HFF-Myc (cell line): ENCODE measurements around the gene GAS2.

Source experiments
- DNase-seq: peaks from one replicate; pipeline ENCODE4 v3.0.0-alpha.2; 2011; ENCODE audit warnings: low read depth; ENCODE audit errors: extremely low read depth
- H3K4me3 ChIP-seq: replicated peaks from 2 replicates; pipeline ENCODE4 v1.5.1; 2011; ENCODE audit warnings: low read depth, mild to moderate bottlenecking, control low read depth, low read length
- CTCF ChIP-seq: IDR thresholded peaks from 2 replicates; pipeline ENCODE4 v1.5.1; 2012; ENCODE audit warnings: mild to moderate bottlenecking, low read depth, low read length, control low read depth; ENCODE audit errors: missing control alignments

The GAS2 gene

GRCh38 chr11:22763166-22763565, 96.8 kb downstream of the GAS2 start:
- no peak for DNase-seq
- H3K4me3 ChIP-seq = no peak overlapping the region
- TF ChIP-seq CTCF = no peak

- DNase-seq = no peak
- TF ChIP-seq CTCF = no peak
- no peak overlapping the region for H3K4me3 ChIP-seq
Measured at GRCh38 chr11:22764735-22765134, 98.3 kb downstream of the GAS2 start.

- no peak for DNase-seq
- no peak for TF ChIP-seq CTCF
Measured at GRCh38 chr11:22768281-22768680, 101.9 kb downstream of the GAS2 start.

GRCh38 chr11:22769081-22769480, 102.7 kb downstream of the GAS2 start:
- DNase-seq = no peak
- TF ChIP-seq CTCF = no peak
- no peak overlapping the region for H3K4me3 ChIP-seq

More at GRCh38 chr11:22768281-22768680, 101.9 kb downstream of the GAS2 start:
- H3K4me3 ChIP-seq = no peak overlapping the region

- no peak for DNase-seq
- H3K4me3 ChIP-seq = no peak overlapping the region
- no peak for TF ChIP-seq CTCF
Measured at GRCh38 chr11:22774716-22775115, 108.3 kb downstream of the GAS2 start.

GRCh38 chr11:22775248-22775647, 108.8 kb downstream of the GAS2 start:
- no peak overlapping the region for H3K4me3 ChIP-seq
- TF ChIP-seq CTCF = no peak
- no peak for DNase-seq

GRCh38 chr11:22778642-22779041, 112.2 kb downstream of the GAS2 start:
- TF ChIP-seq CTCF = no peak
- no peak for DNase-seq
- no peak overlapping the region for H3K4me3 ChIP-seq
